Measurements from ENCODE around the gene TXNDC17.

GRCh38 chr17:6605142-6605541, 35.7 kb upstream of the TXNDC17 start:
- no peak for TF ChIP-seq CTCF (IDR thresholded peaks at IDR 0.05)
- no peak for TF ChIP-seq POLR2A (IDR thresholded peaks at IDR 0.05)
